ENCODE measurements around the gene NKAIN2. TPM values are rescaled to one million over a fixed set of nuclear protein-coding genes. Genes with fewer than 3 reads are reported as not detected.
"Not testable (repeated sequence)": the region's sequence is repeated elsewhere in the genome, so short reads cannot be mapped to it uniquely, and the experiment has no call there.

Gene NKAIN2
- total and polyA plus RNA-seq, 2 donors (not counting 3 experiments of a cell fraction or from before 2014, with no cell fraction given): 0.03 TPM; not detected in 1

DNA sequence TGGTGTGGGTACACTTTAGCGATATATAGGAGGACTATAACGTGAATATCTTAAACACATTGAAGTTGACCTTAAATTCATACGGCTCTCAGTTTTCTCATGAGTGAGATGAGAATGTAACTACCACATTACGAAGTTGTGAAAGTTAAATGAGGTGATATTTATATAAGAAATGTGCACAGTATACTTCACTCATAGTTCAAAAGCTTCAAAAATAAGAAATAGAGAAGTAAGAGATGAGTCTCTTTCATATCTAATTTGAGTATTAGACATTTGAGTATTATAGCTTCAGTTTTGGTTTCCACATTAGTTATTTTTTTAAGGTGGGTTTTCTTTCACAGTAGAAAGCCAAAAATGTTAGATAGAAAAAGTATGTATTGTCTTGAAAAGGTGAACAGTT, 183.3 kb downstream of the NKAIN2 start:
- no peak overlapping the region for H3K9ac ChIP-seq (replicated peaks; ENCODE audit: extremely low read depth, insufficient read depth, low read length)
- DNase-seq (ENCODE audit: low read depth, low spot score) (no peak), FAIRE-seq (no peak)
- H3K9me1 ChIP-seq (replicated peaks; ENCODE audit: control insufficient read depth, extremely low read depth, insufficient read depth, low read length): no peaks in the 10 kb centered on the region
- H3K9me3 ChIP-seq (replicated peaks; ENCODE audit: control insufficient read depth, insufficient read depth, low read length): no peaks in the 10 kb centered on the region
- no peak overlapping the region for H2AFZ ChIP-seq (ENCODE audit: low read depth, low read length)
- intact Hi-C loops (cut with micrococcal nuclease): no loop called here
- H3K4me3 ChIP-seq (replicated peaks in 1 of 3; ENCODE audit: insufficient read depth in 1 of 3, low read depth in 1 of 3, low read length in 3 of 3): no peak overlapping the region
- H3K4me2 ChIP-seq (ENCODE audit: insufficient read depth, low read length): no peak overlapping the region
- POLR2A ChIA-PET: no interaction called here
- no peaks in the 10 kb centered on the region for H3K36me3 ChIP-seq (ENCODE audit: control insufficient read depth in 2 of 2, extremely low read depth in 1 of 2, insufficient read depth in 2 of 2, low read length in 2 of 2)
- no peak overlapping the region for H3K27ac ChIP-seq (ENCODE audit: insufficient read depth, low read depth, low read length)
- H3K4me1 ChIP-seq (ENCODE audit: control insufficient read depth, extremely low read depth, insufficient read depth, low read length): no peaks in the 10 kb centered on the region
- H4K20me1 ChIP-seq (replicated peaks; ENCODE audit: control insufficient read depth, extremely low read depth, insufficient read depth, low read length): no peaks in the 10 kb centered on the region
- BruUV-seq (replicated peaks): no TSS peak
- TF ChIP-seq GATA2 (IDR thresholded peaks at IDR 0.05; ENCODE audit: insufficient read depth, insufficient read length, low read depth, low read length): no peak
- TF ChIP-seq MYC (IDR thresholded peaks at IDR 0.05; ENCODE audit: low read depth, low read length): no peak
- no peak for TF ChIP-seq POLR2AphosphoS5 (IDR thresholded peaks at IDR 0.05; ENCODE audit: insufficient read depth, low read depth, low read length)
- TF ChIP-seq, protein P1, sequence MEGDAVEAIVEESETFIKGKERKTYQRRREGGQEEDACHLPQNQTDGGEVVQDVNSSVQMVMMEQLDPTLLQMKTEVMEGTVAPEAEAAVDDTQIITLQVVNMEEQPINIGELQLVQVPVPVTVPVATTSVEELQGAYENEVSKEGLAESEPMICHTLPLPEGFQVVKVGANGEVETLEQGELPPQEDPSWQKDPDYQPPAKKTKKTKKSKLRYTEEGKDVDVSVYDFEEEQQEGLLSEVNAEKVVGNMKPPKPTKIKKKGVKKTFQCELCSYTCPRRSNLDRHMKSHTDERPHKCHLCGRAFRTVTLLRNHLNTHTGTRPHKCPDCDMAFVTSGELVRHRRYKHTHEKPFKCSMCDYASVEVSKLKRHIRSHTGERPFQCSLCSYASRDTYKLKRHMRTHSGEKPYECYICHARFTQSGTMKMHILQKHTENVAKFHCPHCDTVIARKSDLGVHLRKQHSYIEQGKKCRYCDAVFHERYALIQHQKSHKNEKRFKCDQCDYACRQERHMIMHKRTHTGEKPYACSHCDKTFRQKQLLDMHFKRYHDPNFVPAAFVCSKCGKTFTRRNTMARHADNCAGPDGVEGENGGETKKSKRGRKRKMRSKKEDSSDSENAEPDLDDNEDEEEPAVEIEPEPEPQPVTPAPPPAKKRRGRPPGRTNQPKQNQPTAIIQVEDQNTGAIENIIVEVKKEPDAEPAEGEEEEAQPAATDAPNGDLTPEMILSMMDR (IDR thresholded peaks at IDR 0.05; ENCODE audit: extremely low read depth in 1 of 2, insufficient read depth in 1 of 2, low read depth in 1 of 2, low read length in 2 of 2): no peak
- no peak for TF ChIP-seq POLR2A (IDR thresholded peaks at IDR 0.05; ENCODE audit: low read depth, low read length)
- no peak for TF ChIP-seq EZH2 (IDR thresholded peaks at IDR 0.05; ENCODE audit: borderline replicate concordance, low read depth, low read length, severe bottlenecking)
- dilution Hi-C loops (cut with MboI; ENCODE audit: extremely low pct_ligation_motif_present, low sequenced_read_pairs): no loop called here
- CTCF ChIA-PET: interaction anchor here (1.0 to 1.3 kb wide), 3 partner anchors 9 to 184 kb away, joined by 3 read pairs; no protein-coding TSS in a partner anchor
- H3K79me2 ChIP-seq (ENCODE audit: control insufficient read depth, insufficient read depth, low read length): no peaks in the 10 kb centered on the region
- no peaks in the 10 kb centered on the region for H3K27me3 ChIP-seq (ENCODE audit: control insufficient read depth in 2 of 2, insufficient read depth in 2 of 2, low read length in 2 of 2)

DNA sequence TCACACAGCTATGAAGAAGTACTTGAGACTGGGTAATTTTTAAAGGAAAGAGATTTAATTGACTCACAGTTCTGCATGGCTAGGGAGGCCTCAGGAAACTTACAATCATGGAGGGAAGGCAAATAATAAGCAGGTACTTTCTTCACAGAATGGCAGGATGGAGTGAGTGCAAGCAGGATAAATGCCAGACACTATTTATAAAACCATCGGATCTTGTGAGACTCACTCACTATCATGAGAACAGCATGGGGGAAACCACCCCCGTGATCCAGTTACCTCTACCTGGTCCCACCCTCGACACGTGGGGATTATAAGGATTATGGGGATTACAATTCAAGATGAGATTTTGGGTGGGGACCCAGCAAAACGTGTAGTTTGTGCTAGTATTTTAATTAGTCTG, 186.3 kb downstream of the NKAIN2 start:
- H3K36me3 ChIP-seq (ENCODE audit: control insufficient read depth in 2 of 2, extremely low read depth in 1 of 2, insufficient read depth in 2 of 2, low read length in 2 of 2); DNase-seq (ENCODE audit: low read depth, low spot score); H3K79me2 ChIP-seq (ENCODE audit: control insufficient read depth, insufficient read depth, low read length); H3K4me1 ChIP-seq (ENCODE audit: control insufficient read depth, extremely low read depth, insufficient read depth, low read length); CTCF ChIA-PET; intact Hi-C loops (cut with micrococcal nuclease); H3K27ac ChIP-seq (ENCODE audit: insufficient read depth, low read depth, low read length); H3K9ac ChIP-seq (replicated peaks; ENCODE audit: extremely low read depth, insufficient read depth, low read length); BruUV-seq (replicated peaks); H3K4me2 ChIP-seq (ENCODE audit: insufficient read depth, low read length); H4K20me1 ChIP-seq (replicated peaks; ENCODE audit: control insufficient read depth, extremely low read depth, insufficient read depth, low read length); dilution Hi-C loops (cut with MboI; ENCODE audit: extremely low pct_ligation_motif_present, low sequenced_read_pairs); POLR2A ChIA-PET; H2AFZ ChIP-seq (ENCODE audit: low read depth, low read length); H3K4me3 ChIP-seq (replicated peaks in 1 of 3; ENCODE audit: insufficient read depth in 1 of 3, low read depth in 1 of 3, low read length in 3 of 3); H3K27me3 ChIP-seq (ENCODE audit: control insufficient read depth in 2 of 2, insufficient read depth in 2 of 2, low read length in 2 of 2); FAIRE-seq; H3K9me3 ChIP-seq (replicated peaks; ENCODE audit: control insufficient read depth, insufficient read depth, low read length); H3K9me1 ChIP-seq (replicated peaks; ENCODE audit: control insufficient read depth, extremely low read depth, insufficient read depth, low read length): not testable (repeated sequence)
